ENCODE measurements around the gene ADAMTS18.
"Not testable (repeated sequence)": the region's sequence is repeated elsewhere in the genome, so short reads cannot be mapped to it uniquely, and the experiment has no call there.

GRCh38 chr16:77275303-77275702 is 159.5 kb downstream of the ADAMTS18 start:
- TF ChIP-seq CTCF (IDR thresholded peaks at IDR 0.05; ENCODE audit: control extremely low read depth in 1 of 3, insufficient read depth in 1 of 3, low read depth in 1 of 3, low read length in 3 of 3); TBP (IDR thresholded peaks at IDR 0.05; ENCODE audit: low read depth, low read length); YY1 (IDR thresholded peaks at IDR 0.05; ENCODE audit: low read depth, low read length): not testable (repeated sequence)

Data from H1 (cell line).